A549 (cell line): ENCODE data around the gene RAB17.

Source experiments
- BHLHE40 ChIP-seq: IDR thresholded peaks from 2 replicates; pipeline ENCODE4 v1.6.1; 2012; ENCODE audit warnings: low read depth, low read length, inconsistent platforms
- EHMT2 ChIP-seq: fragments of 200-600 bp; sonication (generic); IDR thresholded peaks from 2 replicates; pipeline ENCODE4 v1.6.1; 2016; ENCODE audit warnings: antibody characterized with exemption, low read depth, mild to moderate bottlenecking, moderate library complexity
- JUN ChIP-seq, 2 experiments: fragments of >200 bp; sonication (Bioruptor Twin); formaldehyde crosslinking; IDR thresholded peaks; 2 replicates in 1 of 2; 3 replicates in 1 of 2; pipeline ENCODE4 v1.6.1; 2016 to 2017
- MAZ ChIP-seq: fragments of 150-350 bp; IDR thresholded peaks from 2 replicates; pipeline ENCODE4 v1.6.1; 2014; ENCODE audit warnings: antibody characterized with exemption, low read depth, low read length, borderline replicate concordance
- NFE2L2 ChIP-seq: fragments of 150-350 bp; conservative IDR thresholded peaks from 2 replicates; pipeline ENCODE4 v1.6.1; 2014; ENCODE audit warnings: low read length
- POLR2A ChIP-seq: IDR thresholded peaks from 2 replicates; pipeline ENCODE4 v1.6.1; 2012; ENCODE audit warnings: mild to moderate bottlenecking, low read length
- RAD21 ChIP-seq, 2 experiments: fragments of >200 bp in 1 of 2; sonication (Bioruptor Twin) in 1 of 2; formaldehyde crosslinking in 1 of 2; IDR thresholded peaks in 1 of 2; conservative IDR thresholded peaks in 1 of 2; 2 replicates in 1 of 2; 3 replicates in 1 of 2; pipeline ENCODE4 v1.6.1; 2012 to 2018; ENCODE audit warnings: inconsistent platforms in 1 of 2
- RFX5 ChIP-seq: fragments of 450-650 bp; IDR thresholded peaks from 2 replicates; pipeline ENCODE4 v1.7.1; 2014; ENCODE audit warnings: antibody characterized with exemption, mild to moderate bottlenecking, moderate library complexity
- SMC3 ChIP-seq: fragments of >200 bp; sonication (Bioruptor Twin); formaldehyde crosslinking; IDR thresholded peaks from 3 replicates; pipeline ENCODE4 v1.6.1; 2018; ENCODE audit warnings: inconsistent platforms
- ZFP36 ChIP-seq: fragments of 450-650 bp; IDR thresholded peaks from 2 replicates; pipeline ENCODE4 v1.6.1; 2014; ENCODE audit warnings: borderline replicate concordance; ENCODE audit not compliant: partially characterized antibody
- TF ChIP-seq, protein P1 (sequence below): fragments of >200 bp; sonication (Bioruptor Twin); formaldehyde crosslinking; IDR thresholded peaks from 3 replicates; pipeline ENCODE4 v1.5.1; 2016
- TF ChIP-seq, protein P2 (sequence below): fragments of 150-350 bp; IDR thresholded peaks from 2 replicates; pipeline ENCODE4 v1.6.1; 2014; ENCODE audit warnings: low read depth, mild to moderate bottlenecking, low read length
- TF ChIP-seq, protein P3 (sequence below): fragments of 200-600 bp; sonication (generic); IDR thresholded peaks from 2 replicates; pipeline ENCODE4 v1.6.1; 2016; ENCODE audit warnings: antibody characterized with exemption, mild to moderate bottlenecking, moderate library complexity

DNA sequence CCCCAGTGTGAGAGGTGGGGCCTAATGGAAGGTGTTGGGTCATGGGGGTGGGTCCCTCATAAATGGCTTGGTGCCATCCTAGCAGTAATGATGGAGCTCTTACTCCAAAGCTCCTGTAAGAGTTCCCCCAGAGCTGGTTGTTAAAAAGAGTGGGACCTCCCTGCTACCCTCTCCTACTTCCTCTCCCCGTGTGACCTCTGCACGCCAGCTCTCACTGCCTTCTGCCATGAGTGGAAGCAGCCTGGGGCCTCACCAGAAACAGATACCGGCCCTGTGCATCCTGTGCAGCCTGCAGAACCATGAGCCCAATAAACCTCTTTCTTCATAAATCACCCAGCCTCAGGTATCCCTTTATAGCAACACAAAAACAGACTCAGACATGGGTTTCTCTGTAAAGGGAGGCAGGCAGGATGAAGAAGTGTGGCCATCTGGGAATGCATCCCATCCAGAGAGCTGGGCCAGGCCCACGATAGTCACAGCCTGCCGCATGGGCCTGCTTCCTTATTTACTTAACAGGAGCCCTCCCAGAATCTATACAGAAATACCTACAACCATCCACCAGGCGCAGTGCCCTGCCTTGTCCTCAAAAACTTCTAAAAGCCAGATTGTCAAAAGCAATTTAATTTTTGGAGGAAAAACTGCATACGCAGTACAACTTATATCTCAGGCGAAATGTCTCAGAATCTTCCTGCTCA is 16.7 kb downstream of the RAB17 start:
- TF ChIP-seq, protein P1, sequence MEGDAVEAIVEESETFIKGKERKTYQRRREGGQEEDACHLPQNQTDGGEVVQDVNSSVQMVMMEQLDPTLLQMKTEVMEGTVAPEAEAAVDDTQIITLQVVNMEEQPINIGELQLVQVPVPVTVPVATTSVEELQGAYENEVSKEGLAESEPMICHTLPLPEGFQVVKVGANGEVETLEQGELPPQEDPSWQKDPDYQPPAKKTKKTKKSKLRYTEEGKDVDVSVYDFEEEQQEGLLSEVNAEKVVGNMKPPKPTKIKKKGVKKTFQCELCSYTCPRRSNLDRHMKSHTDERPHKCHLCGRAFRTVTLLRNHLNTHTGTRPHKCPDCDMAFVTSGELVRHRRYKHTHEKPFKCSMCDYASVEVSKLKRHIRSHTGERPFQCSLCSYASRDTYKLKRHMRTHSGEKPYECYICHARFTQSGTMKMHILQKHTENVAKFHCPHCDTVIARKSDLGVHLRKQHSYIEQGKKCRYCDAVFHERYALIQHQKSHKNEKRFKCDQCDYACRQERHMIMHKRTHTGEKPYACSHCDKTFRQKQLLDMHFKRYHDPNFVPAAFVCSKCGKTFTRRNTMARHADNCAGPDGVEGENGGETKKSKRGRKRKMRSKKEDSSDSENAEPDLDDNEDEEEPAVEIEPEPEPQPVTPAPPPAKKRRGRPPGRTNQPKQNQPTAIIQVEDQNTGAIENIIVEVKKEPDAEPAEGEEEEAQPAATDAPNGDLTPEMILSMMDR, result no peak
- TF ChIP-seq SMC3, result no peak
- TF ChIP-seq ZFP36, result no peak
- no peak for TF ChIP-seq RFX5
- TF ChIP-seq, protein P2, sequence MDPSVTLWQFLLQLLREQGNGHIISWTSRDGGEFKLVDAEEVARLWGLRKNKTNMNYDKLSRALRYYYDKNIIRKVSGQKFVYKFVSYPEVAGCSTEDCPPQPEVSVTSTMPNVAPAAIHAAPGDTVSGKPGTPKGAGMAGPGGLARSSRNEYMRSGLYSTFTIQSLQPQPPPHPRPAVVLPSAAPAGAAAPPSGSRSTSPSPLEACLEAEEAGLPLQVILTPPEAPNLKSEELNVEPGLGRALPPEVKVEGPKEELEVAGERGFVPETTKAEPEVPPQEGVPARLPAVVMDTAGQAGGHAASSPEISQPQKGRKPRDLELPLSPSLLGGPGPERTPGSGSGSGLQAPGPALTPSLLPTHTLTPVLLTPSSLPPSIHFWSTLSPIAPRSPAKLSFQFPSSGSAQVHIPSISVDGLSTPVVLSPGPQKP, result no peak
- no peak for TF ChIP-seq NFE2L2
- no peak for TF ChIP-seq MAZ
- no peak for TF ChIP-seq RAD21 (conservative IDR thresholded peaks at IDR 0.05 in 1 of 2, IDR thresholded peaks at IDR 0.05 in 1 of 2)
- no peak for TF ChIP-seq EHMT2
- no peak for TF ChIP-seq POLR2A
- TF ChIP-seq, protein P3, sequence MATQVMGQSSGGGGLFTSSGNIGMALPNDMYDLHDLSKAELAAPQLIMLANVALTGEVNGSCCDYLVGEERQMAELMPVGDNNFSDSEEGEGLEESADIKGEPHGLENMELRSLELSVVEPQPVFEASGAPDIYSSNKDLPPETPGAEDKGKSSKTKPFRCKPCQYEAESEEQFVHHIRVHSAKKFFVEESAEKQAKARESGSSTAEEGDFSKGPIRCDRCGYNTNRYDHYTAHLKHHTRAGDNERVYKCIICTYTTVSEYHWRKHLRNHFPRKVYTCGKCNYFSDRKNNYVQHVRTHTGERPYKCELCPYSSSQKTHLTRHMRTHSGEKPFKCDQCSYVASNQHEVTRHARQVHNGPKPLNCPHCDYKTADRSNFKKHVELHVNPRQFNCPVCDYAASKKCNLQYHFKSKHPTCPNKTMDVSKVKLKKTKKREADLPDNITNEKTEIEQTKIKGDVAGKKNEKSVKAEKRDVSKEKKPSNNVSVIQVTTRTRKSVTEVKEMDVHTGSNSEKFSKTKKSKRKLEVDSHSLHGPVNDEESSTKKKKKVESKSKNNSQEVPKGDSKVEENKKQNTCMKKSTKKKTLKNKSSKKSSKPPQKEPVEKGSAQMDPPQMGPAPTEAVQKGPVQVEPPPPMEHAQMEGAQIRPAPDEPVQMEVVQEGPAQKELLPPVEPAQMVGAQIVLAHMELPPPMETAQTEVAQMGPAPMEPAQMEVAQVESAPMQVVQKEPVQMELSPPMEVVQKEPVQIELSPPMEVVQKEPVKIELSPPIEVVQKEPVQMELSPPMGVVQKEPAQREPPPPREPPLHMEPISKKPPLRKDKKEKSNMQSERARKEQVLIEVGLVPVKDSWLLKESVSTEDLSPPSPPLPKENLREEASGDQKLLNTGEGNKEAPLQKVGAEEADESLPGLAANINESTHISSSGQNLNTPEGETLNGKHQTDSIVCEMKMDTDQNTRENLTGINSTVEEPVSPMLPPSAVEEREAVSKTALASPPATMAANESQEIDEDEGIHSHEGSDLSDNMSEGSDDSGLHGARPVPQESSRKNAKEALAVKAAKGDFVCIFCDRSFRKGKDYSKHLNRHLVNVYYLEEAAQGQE, result no peak
- TF ChIP-seq BHLHE40, result no peak
- no peak for TF ChIP-seq JUN (IDR thresholded peaks at IDR 0.05)
